GM12878 (cell line): ENCODE results near the gene AP1G2. TPM values are rescaled to one million over a fixed set of nuclear protein-coding genes. Genes with fewer than 3 reads are reported as not detected.

Experiments used
- ATAC-seq: fragments of 200-7000 bp; cut with Tn5 transposase; 3 replicates; pipeline ENCODE4 v1.9.1; 2020; ENCODE audit warnings: mild to moderate bottlenecking, moderate library complexity
- BruUV-seq: library from RNA; stranded (reverse); fragments of 400-500 nt; replicated peaks from 2 replicates; lab custom pipeline; 2021; lab: Mats Ljungman, UMichigan
- CTCF ChIA-PET: fragments of 300-600 bp; sonication (Branson Sonifier 250); formaldehyde crosslinking; extraction: SDS; loops from one replicate; lab custom pipeline; 2021; ENCODE audit warnings: inconsistent platforms; lab: Yijun Ruan, JAX
- POLR2A ChIA-PET: fragments of 350-600 bp; formaldehyde crosslinking; extraction: SDS; loops from one replicate; lab custom pipeline; 2021; ENCODE audit warnings: inconsistent platforms; lab: Charles Lee
- RAD21 ChIA-PET: fragments of 300-600 bp; sonication (Branson Sonifier 250); formaldehyde crosslinking; loops from one replicate; lab custom pipeline; 2023; ENCODE audit warnings: antibody characterized with exemption; ENCODE audit not compliant: unreplicated experiment; lab: Charles Lee
- SMC1A ChIA-PET: fragments of 300-600 bp; sonication (Branson Sonifier 250); formaldehyde crosslinking; loops from one replicate; lab custom pipeline; 2023; ENCODE audit not compliant: unreplicated experiment, uncharacterized antibody; lab: Charles Lee
- DNase-seq: peaks from one replicate; pipeline ENCODE4 v3.0.0-alpha.2; 2011; ENCODE audit warnings: low read depth, low spot score
- FAIRE-seq: peaks from 3 replicates; lab custom pipeline; 2011; peaks lifted over from hg19 to GRCh38; lab: Jason Lieb, UNC
- H2AFZ ChIP-seq: 2 replicates; pipeline ENCODE4 v1.6.0; 2011; ENCODE audit warnings: low read depth, low read length, control low read depth; ENCODE audit not compliant: control insufficient read depth
- H3K27ac ChIP-seq: 2 replicates; pipeline ENCODE4 v1.5.1; 2011; ENCODE audit warnings: control low read depth; ENCODE audit not compliant: control insufficient read depth, insufficient read depth
- H3K27me3 ChIP-seq, 2 experiments: replicated peaks in 1 of 2; 2 replicates each; pipeline versions ENCODE4 v1.6.0 to v1.6.1; 2011; ENCODE audit warnings: low read length in 1 of 2; ENCODE audit not compliant: control insufficient read depth in 2 of 2, insufficient read depth in 2 of 2
- H3K36me3 ChIP-seq, 2 experiments: 2 replicates each; pipeline ENCODE4 v1.5.1; 2011; ENCODE audit warnings: low read length in 1 of 2; ENCODE audit not compliant: control insufficient read depth in 2 of 2, insufficient read depth in 2 of 2
- H3K4me1 ChIP-seq: 2 replicates; pipeline ENCODE4 v1.6.1; 2011; ENCODE audit warnings: mild to moderate bottlenecking, low read length, moderate library complexity, mixed read lengths; ENCODE audit not compliant: control insufficient read depth, insufficient read depth
- H3K4me2 ChIP-seq: 2 replicates; pipeline ENCODE4 v1.6.0; 2011; ENCODE audit warnings: control low read depth; ENCODE audit not compliant: control insufficient read depth, insufficient read depth
- H3K4me3 ChIP-seq: fragments of 200-600 bp; sonication (generic); 2 replicates; pipeline ENCODE4 v1.5.1; 2016
- H3K79me2 ChIP-seq: 2 replicates; pipeline ENCODE4 v1.6.0; 2011; ENCODE audit warnings: low read length; ENCODE audit not compliant: control insufficient read depth, insufficient read depth
- H3K9ac ChIP-seq: 2 replicates; pipeline ENCODE4 v1.8.0; 2011; ENCODE audit warnings: low read length, control low read depth, mixed read lengths; ENCODE audit not compliant: control insufficient read depth, insufficient read depth
- H3K9me3 ChIP-seq: replicated peaks from 3 replicates; pipeline ENCODE4 v1.5.1; 2011; ENCODE audit warnings: mild to moderate bottlenecking, low read length; ENCODE audit not compliant: control insufficient read depth, insufficient read depth
- H4K20me1 ChIP-seq: 2 replicates; pipeline ENCODE4 v1.6.0; 2011; ENCODE audit not compliant: control insufficient read depth, insufficient read depth
- CREM ChIP-seq: IDR thresholded peaks from 2 replicates; pipeline ENCODE4 v1.6.1; 2014; ENCODE audit warnings: antibody characterized with exemption, low read depth
- RELB ChIP-seq: fragments of 450-650 bp; IDR thresholded peaks from 2 replicates; pipeline ENCODE4 v1.6.1; 2017; ENCODE audit warnings: low read depth, mild to moderate bottlenecking, moderate library complexity
- TBL1XR1 ChIP-seq: IDR thresholded peaks from 2 replicates; pipeline ENCODE4 v1.6.1; 2012; ENCODE audit warnings: low read depth, low read length, improper control_type of control experiment
- WGBS: methylation state at CpG from one replicate; pipeline ENCODE4 v1.1.6; 2016; ENCODE audit warnings: low lambda C conversion rate; ENCODE audit not compliant: insufficient replicate concordance, insufficient coverage; ENCODE audit errors: missing lambda C conversion rate; 5-methylcytosine and 5-hydroxymethylcytosine counted together
- in situ Hi-C: fragments of 300-500 bp; cut with MboI; formaldehyde crosslinking; loops from 9 replicates; pipeline ENCODE4 v1.14.3; 2018; ENCODE audit warnings: mixed read lengths
- intact Hi-C: fragments of 100-400 bp; cut with micrococcal nuclease; formaldehyde crosslinking; loops from one replicate; pipeline ENCODE4 v1.14.2; 2022; ENCODE audit not compliant: unreplicated experiment
- polyA plus RNA-seq, 11 experiments: library from polyadenylated mRNA; depleted of rRNA in 4 of 11; unstranded in 6 of 11; stranded (reverse) in 5 of 11; fragments of >200 nt; fragmentation: Nextera tagmentation in 4 of 11; fragmentation: Illumina TruSeq in 1 of 11; extraction: Ambion mirVana in 4 of 11; extraction: Trizol in 1 of 11; gene quantifications; 1 replicate in 1 of 11; 2 replicates in 10 of 11; pipeline versions ENCODE4 v1.2.1 to v1.2.3, GENCODE V29; 2011 to 2016; ENCODE audit warnings: inconsistent platforms in 2 of 11, missing spikeins in 2 of 11, low read depth in 1 of 11
- total RNA-seq, 4 experiments: library from RNA; depleted of rRNA in 3 of 4; stranded (reverse); fragments of >200 nt in 3 of 4; fragmentation: Illumina TruSeq in 1 of 4; extraction: Trizol in 1 of 4; gene quantifications; 2 replicates each; pipeline versions ENCODE4 v1.2.1 to v1.2.3, GENCODE V29; 2013 to 2021
- TF ChIP-seq, protein P1 (sequence below): IDR thresholded peaks from 2 replicates; pipeline ENCODE4 v1.6.1; 2012; ENCODE audit warnings: low read length, inconsistent platforms
- TF ChIP-seq, protein P2 (sequence below): fragments of 450-650 bp; IDR thresholded peaks from 2 replicates; pipeline ENCODE4 v1.6.1; 2016; ENCODE audit warnings: mild to moderate bottlenecking

Gene AP1G2
- total and polyA plus RNA-seq, 10 of the 15 experiments (the other 5 are each of a cell fraction or from before 2014, with no cell fraction given) = 41.5 to 146 (median 103) TPM

DNA sequence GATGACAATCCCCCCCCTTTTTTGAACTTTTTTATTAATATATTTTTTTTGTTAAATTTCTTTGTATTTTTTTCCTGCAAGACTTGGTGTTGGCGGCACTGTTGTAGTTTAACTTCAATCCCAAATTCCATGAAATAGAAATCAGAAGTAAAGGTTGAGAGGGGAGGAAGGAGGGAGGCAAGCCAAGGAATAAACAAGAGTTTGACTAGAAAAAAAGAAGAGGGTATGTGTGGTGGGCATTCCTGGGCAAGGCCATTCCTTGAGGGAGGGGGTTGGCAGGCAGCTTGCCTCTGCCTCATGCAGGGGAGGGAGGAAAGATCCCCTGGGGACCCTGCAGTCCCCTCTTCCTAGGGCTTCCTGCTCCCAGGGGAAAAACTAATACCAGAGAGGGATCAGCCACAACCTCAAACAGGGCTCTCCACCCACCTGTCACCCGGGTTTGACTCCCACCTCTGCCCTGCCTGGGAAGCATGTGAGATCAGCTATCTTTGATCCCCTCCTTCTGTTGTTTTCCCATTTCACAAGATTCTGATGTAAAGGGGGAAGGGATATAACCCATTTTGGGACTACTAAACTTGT, 519 bp upstream of the AP1G2 start:
- peak overlapping the region; percentile 76 for H3K27ac ChIP-seq
- intact Hi-C loops (no loop called here), in situ Hi-C loops (no loop called here)
- H3K36me3 ChIP-seq = peaks cover 2 to 7% of the 10 kb centered on the region in 2 experiments; a peak in 2 of 4 replicates
- peaks cover 11% of the 10 kb centered on the region for H3K4me1 ChIP-seq
- peak overlapping the region; percentile 93 for H3K4me3 ChIP-seq
- FAIRE-seq (peak; percentile 38), ATAC-seq (no peak), DNase-seq (no peak)
- RAD21 ChIA-PET = interaction anchor here (0.5 to 1.9 kb wide), 6 partner anchors 11 to 357 kb away, joined by 3 to 6 read pairs (median 3); no protein-coding TSS in a partner anchor
- peak overlapping the region; percentile 72 for H3K4me2 ChIP-seq
- 46% methylated on average over 2 of the region's 2 CpGs for WGBS
- peak overlapping the region; percentile 96 for H2AFZ ChIP-seq
- H3K9ac ChIP-seq = peak overlapping the region; percentile 66
- TSS peak; percentile 76 for BruUV-seq
- no peaks in the 10 kb centered on the region for H4K20me1 ChIP-seq
- CTCF ChIA-PET = interaction anchor here (0.7 to 3.5 kb wide), 10 partner anchors 9 to 523 kb away, joined by 3 to 33 read pairs (median 6); partner anchors contain the start of genes JPH4, THTPA and ZFHX2
- no peaks in the 10 kb centered on the region for H3K9me3 ChIP-seq
- H3K27me3 ChIP-seq = no peaks in the 10 kb centered on the region; a peak in 1 of 4 replicates
- H3K79me2 ChIP-seq = peaks cover 13% of the 10 kb centered on the region
- TF ChIP-seq RELB = peak; percentile 0; the same call in 1 of the 2 replicates
- TF ChIP-seq CREM = no peak
- TF ChIP-seq TBL1XR1 = 0 out of 2 replicates have a peak, but pooled peaks have one; percentile 7
- TF ChIP-seq, protein P1, sequence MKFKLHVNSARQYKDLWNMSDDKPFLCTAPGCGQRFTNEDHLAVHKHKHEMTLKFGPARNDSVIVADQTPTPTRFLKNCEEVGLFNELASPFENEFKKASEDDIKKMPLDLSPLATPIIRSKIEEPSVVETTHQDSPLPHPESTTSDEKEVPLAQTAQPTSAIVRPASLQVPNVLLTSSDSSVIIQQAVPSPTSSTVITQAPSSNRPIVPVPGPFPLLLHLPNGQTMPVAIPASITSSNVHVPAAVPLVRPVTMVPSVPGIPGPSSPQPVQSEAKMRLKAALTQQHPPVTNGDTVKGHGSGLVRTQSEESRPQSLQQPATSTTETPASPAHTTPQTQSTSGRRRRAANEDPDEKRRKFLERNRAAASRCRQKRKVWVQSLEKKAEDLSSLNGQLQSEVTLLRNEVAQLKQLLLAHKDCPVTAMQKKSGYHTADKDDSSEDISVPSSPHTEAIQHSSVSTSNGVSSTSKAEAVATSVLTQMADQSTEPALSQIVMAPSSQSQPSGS = no peak
- TF ChIP-seq, protein P2, sequence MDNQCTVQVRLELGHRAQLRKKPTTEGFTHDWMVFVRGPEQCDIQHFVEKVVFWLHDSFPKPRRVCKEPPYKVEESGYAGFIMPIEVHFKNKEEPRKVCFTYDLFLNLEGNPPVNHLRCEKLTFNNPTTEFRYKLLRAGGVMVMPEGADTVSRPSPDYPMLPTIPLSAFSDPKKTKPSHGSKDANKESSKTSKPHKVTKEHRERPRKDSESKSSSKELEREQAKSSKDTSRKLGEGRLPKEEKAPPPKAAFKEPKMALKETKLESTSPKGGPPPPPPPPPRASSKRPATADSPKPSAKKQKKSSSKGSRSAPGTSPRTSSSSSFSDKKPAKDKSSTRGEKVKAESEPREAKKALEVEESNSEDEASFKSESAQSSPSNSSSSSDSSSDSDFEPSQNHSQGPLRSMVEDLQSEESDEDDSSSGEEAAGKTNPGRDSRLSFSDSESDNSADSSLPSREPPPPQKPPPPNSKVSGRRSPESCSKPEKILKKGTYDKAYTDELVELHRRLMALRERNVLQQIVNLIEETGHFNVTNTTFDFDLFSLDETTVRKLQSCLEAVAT = peak; percentile 2; the same call in 1 of the 2 replicates
- POLR2A ChIA-PET = interaction anchor here (0.5 to 1.8 kb wide), 2 partner anchors 11 to 16 kb away, joined by 6 to 8 read pairs; no protein-coding TSS in a partner anchor
- SMC1A ChIA-PET = interaction anchor here (0.6 to 2.6 kb wide), 11 partner anchors 9 to 362 kb away, joined by 3 to 10 read pairs (median 4); partner anchors contain the start of genes THTPA and ZFHX2
